ENCODE data around the gene COX7A2L. TPM values are rescaled to one million over a fixed set of nuclear protein-coding genes. Genes with fewer than 3 reads are reported as not detected.

COX7A2L gene, protein sequence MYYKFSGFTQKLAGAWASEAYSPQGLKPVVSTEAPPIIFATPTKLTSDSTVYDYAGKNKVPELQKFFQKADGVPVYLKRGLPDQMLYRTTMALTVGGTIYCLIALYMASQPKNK
- 115 TPM for polyA plus RNA-seq (2013, experiment 1 of 2)
- polyA plus RNA-seq (2013, experiment 2 of 2), result 115 TPM

GRCh38 chr2:42360890-42361727 lies at the start of gene COX7A2L:
COX7A2L (minus strand) TSS chr2:42361217; CDS start chr2:42361161, 56 bp downstream.
- H3K27me3 ChIP-seq (ENCODE audit: control insufficient read depth in 1 of 2, insufficient read depth in 1 of 2, low read length in 2 of 2), result peaks cover 0 to 19% of the 10 kb centered on the region in 2 experiments
- H3K4me1 ChIP-seq (ENCODE audit: control insufficient read depth, insufficient read depth, low read depth, low read length), result peaks cover 5% of the 10 kb centered on the region
- peak within 1 kb of the TSS; percentile 98 for H4K91ac ChIP-seq (ENCODE audit: low read length)
- peak within 1 kb of the TSS in 1 of 2 experiments; percentile 94 for H2BK12ac ChIP-seq (ENCODE audit: low read length in 2 of 2)
- H2BK120ac ChIP-seq (ENCODE audit: low read depth, low read length), result peak within 1 kb of the TSS; percentile 6
- peak within 1 kb of the TSS; percentile 100 for H3K27ac ChIP-seq (ENCODE audit: low read length, poor library complexity, severe bottlenecking)
- H2AFZ ChIP-seq (ENCODE audit: low read depth, low read length), result peak within 1 kb of the TSS; percentile 93
- DNase-seq, result peak; percentile 98
- peak within 1 kb of the TSS; percentile 95 to 99 for H3K4ac ChIP-seq (ENCODE audit: low read depth in 1 of 2, low read length in 2 of 2)
- under 1% methylated on average over 58 of the region's 61 CpGs for WGBS
- peak within 1 kb of the TSS; percentile 55 for H2AK5ac ChIP-seq (ENCODE audit: low read length, severe bottlenecking)
- peak within 1 kb of the TSS; percentile 88 for H2BK15ac ChIP-seq (ENCODE audit: low read depth, poor library complexity, severe bottlenecking)
- H3K9me3 ChIP-seq (ENCODE audit: control insufficient read depth, low read length), result no peaks in the 10 kb centered on the region
- H3K36me3 ChIP-seq (ENCODE audit: control insufficient read depth in 1 of 2, insufficient read depth in 2 of 2, low read depth in 1 of 2, low read length in 2 of 2), result peaks cover 0 to 4% of the 10 kb centered on the region in 2 experiments
- peak within 1 kb of the TSS in 1 of 2 experiments; percentile 100 for H3K14ac ChIP-seq (ENCODE audit: low read length in 2 of 2)
- H3K4me3 ChIP-seq (ENCODE audit: insufficient read depth in 1 of 2, low read depth in 1 of 2, low read length in 2 of 2), result peak within 1 kb of the TSS; percentile 99 to 100
- H3K18ac ChIP-seq (ENCODE audit: low read depth in 1 of 2, low read length in 2 of 2), result peak within 1 kb of the TSS; percentile 99
- peak within 1 kb of the TSS; percentile 99 for H3K9ac ChIP-seq (ENCODE audit: low read length)
- peaks cover 3% of the 10 kb centered on the region for H3K79me1 ChIP-seq (replicated peaks; ENCODE audit: low read length, poor library complexity, severe bottlenecking)
- H3K23ac ChIP-seq (ENCODE audit: low read length in 2 of 2), result peak within 1 kb of the TSS in 1 of 2 experiments; percentile 100
- peak within 1 kb of the TSS; percentile 98 for H4K8ac ChIP-seq (ENCODE audit: low read length)
- peak within 1 kb of the TSS; percentile 85 for H3K4me2 ChIP-seq (ENCODE audit: low read length, poor library complexity, severe bottlenecking)
- peak within 1 kb of the TSS; percentile 99 for H2BK5ac ChIP-seq (ENCODE audit: low read depth, low read length, poor library complexity, severe bottlenecking)

- Histone ChIP-seq H3K4ac (ENCODE audit: low read depth in 1 of 2, low read length in 2 of 2) (no peak overlapping the region), H2AK5ac (ENCODE audit: low read length, severe bottlenecking) (no peak overlapping the region), H3K79me1 (replicated peaks; ENCODE audit: low read length, poor library complexity, severe bottlenecking) (no peaks in the 10 kb centered on the region), H3K23ac (ENCODE audit: low read length in 2 of 2) (no peak overlapping the region), H3K9me3 (ENCODE audit: control insufficient read depth, low read length) (peaks cover 3% of the 10 kb centered on the region), H3K18ac (ENCODE audit: low read depth in 1 of 2, low read length in 2 of 2) (no peak overlapping the region), H2BK120ac (ENCODE audit: low read depth, low read length) (no peak overlapping the region), H4K91ac (ENCODE audit: low read length) (no peak overlapping the region), H2BK15ac (ENCODE audit: low read depth, poor library complexity, severe bottlenecking) (no peak overlapping the region), H3K14ac (ENCODE audit: low read length in 2 of 2) (no peak overlapping the region), H2AFZ (ENCODE audit: low read depth, low read length) (no peak overlapping the region), H3K27ac (ENCODE audit: low read length, poor library complexity, severe bottlenecking) (no peak overlapping the region), H3K9ac (ENCODE audit: low read length) (no peak overlapping the region), H3K4me3 (ENCODE audit: insufficient read depth in 1 of 2, low read depth in 1 of 2, low read length in 2 of 2) (no peak overlapping the region), H4K8ac (ENCODE audit: low read length) (no peak overlapping the region), H3K4me2 (ENCODE audit: low read length, poor library complexity, severe bottlenecking) (no peak overlapping the region), H2BK5ac (ENCODE audit: low read depth, low read length, poor library complexity, severe bottlenecking) (no peak overlapping the region), H3K4me1 (ENCODE audit: control insufficient read depth, insufficient read depth, low read depth, low read length) (peaks cover 2% of the 10 kb centered on the region), H2BK12ac (ENCODE audit: low read length in 2 of 2) (no peak overlapping the region), H3K36me3 (ENCODE audit: control insufficient read depth in 1 of 2, insufficient read depth in 2 of 2, low read depth in 1 of 2, low read length in 2 of 2) (no peaks in the 10 kb centered on the region), H3K27me3 (ENCODE audit: control insufficient read depth in 1 of 2, insufficient read depth in 1 of 2, low read length in 2 of 2) (peaks cover 0 to 11% of the 10 kb centered on the region in 2 experiments)
- WGBS, result 95% methylated on average over 8 of the region's 8 CpGs
- DNase-seq, result no peak
Observed at GRCh38 chr2:42408009-42408408, 47.0 kb upstream of the COX7A2L start.

- Histone ChIP-seq H3K36me3 (ENCODE audit: control insufficient read depth in 1 of 2, insufficient read depth in 2 of 2, low read depth in 1 of 2, low read length in 2 of 2) (no peaks in the 10 kb centered on the region), H3K14ac (ENCODE audit: low read length in 2 of 2) (peak overlapping the region in 1 of 2 experiments; percentile 55), H2BK12ac (ENCODE audit: low read length in 2 of 2) (no peak overlapping the region), H3K4me2 (ENCODE audit: low read length, poor library complexity, severe bottlenecking) (no peak overlapping the region), H3K9ac (ENCODE audit: low read length) (no peak overlapping the region), H4K91ac (ENCODE audit: low read length) (no peak overlapping the region), H3K9me3 (ENCODE audit: control insufficient read depth, low read length) (no peaks in the 10 kb centered on the region), H2BK5ac (ENCODE audit: low read depth, low read length, poor library complexity, severe bottlenecking) (no peak overlapping the region), H2BK120ac (ENCODE audit: low read depth, low read length) (no peak overlapping the region), H2BK15ac (ENCODE audit: low read depth, poor library complexity, severe bottlenecking) (no peak overlapping the region), H3K4me1 (ENCODE audit: control insufficient read depth, insufficient read depth, low read depth, low read length) (peaks cover 2% of the 10 kb centered on the region), H3K23ac (ENCODE audit: low read length in 2 of 2) (no peak overlapping the region), H3K27me3 (ENCODE audit: control insufficient read depth in 1 of 2, insufficient read depth in 1 of 2, low read length in 2 of 2) (peaks cover 0 to 11% of the 10 kb centered on the region in 2 experiments), H4K8ac (ENCODE audit: low read length) (no peak overlapping the region), H2AFZ (ENCODE audit: low read depth, low read length) (no peak overlapping the region), H2AK5ac (ENCODE audit: low read length, severe bottlenecking) (no peak overlapping the region), H3K27ac (ENCODE audit: low read length, poor library complexity, severe bottlenecking) (no peak overlapping the region), H3K18ac (ENCODE audit: low read depth in 1 of 2, low read length in 2 of 2) (no peak overlapping the region), H3K4ac (ENCODE audit: low read depth in 1 of 2, low read length in 2 of 2) (no peak overlapping the region), H3K4me3 (ENCODE audit: insufficient read depth in 1 of 2, low read depth in 1 of 2, low read length in 2 of 2) (no peak overlapping the region), H3K79me1 (replicated peaks; ENCODE audit: low read length, poor library complexity, severe bottlenecking) (no peaks in the 10 kb centered on the region)
- no peak for DNase-seq
- 93% methylated on average over 6 of the region's 6 CpGs for WGBS
Observed at GRCh38 chr2:42407476-42407875, 46.5 kb upstream of the COX7A2L start.

GRCh38 chr2:42404676-42405075 lies 43.7 kb upstream of the COX7A2L start:
- H3K14ac ChIP-seq (ENCODE audit: low read length in 2 of 2), result no peak overlapping the region
- no peak overlapping the region for H3K4ac ChIP-seq (ENCODE audit: low read depth in 1 of 2, low read length in 2 of 2)
- no peak overlapping the region for H2AK5ac ChIP-seq (ENCODE audit: low read length, severe bottlenecking)
- H3K36me3 ChIP-seq (ENCODE audit: control insufficient read depth in 1 of 2, insufficient read depth in 2 of 2, low read depth in 1 of 2, low read length in 2 of 2), result no peaks in the 10 kb centered on the region
- no peak overlapping the region for H4K8ac ChIP-seq (ENCODE audit: low read length)
- H3K4me1 ChIP-seq (ENCODE audit: control insufficient read depth, insufficient read depth, low read depth, low read length), result peaks cover 2% of the 10 kb centered on the region
- no peak overlapping the region for H2BK15ac ChIP-seq (ENCODE audit: low read depth, poor library complexity, severe bottlenecking)
- no peak overlapping the region for H2BK120ac ChIP-seq (ENCODE audit: low read depth, low read length)
- no peak overlapping the region for H3K23ac ChIP-seq (ENCODE audit: low read length in 2 of 2)
- H3K9ac ChIP-seq (ENCODE audit: low read length), result no peak overlapping the region
- H3K4me3 ChIP-seq (ENCODE audit: insufficient read depth in 1 of 2, low read depth in 1 of 2, low read length in 2 of 2), result no peak overlapping the region
- H2BK5ac ChIP-seq (ENCODE audit: low read depth, low read length, poor library complexity, severe bottlenecking), result no peak overlapping the region
- no peak for DNase-seq
- H4K91ac ChIP-seq (ENCODE audit: low read length), result no peak overlapping the region
- H2AFZ ChIP-seq (ENCODE audit: low read depth, low read length), result no peak overlapping the region
- WGBS, result 77% methylated on average over 4 of the region's 4 CpGs
- H3K27me3 ChIP-seq (ENCODE audit: control insufficient read depth in 1 of 2, insufficient read depth in 1 of 2, low read length in 2 of 2), result peaks cover 7 to 16% of the 10 kb centered on the region in 2 experiments
- no peak overlapping the region for H3K4me2 ChIP-seq (ENCODE audit: low read length, poor library complexity, severe bottlenecking)
- no peak overlapping the region for H3K18ac ChIP-seq (ENCODE audit: low read depth in 1 of 2, low read length in 2 of 2)
- no peak overlapping the region for H3K27ac ChIP-seq (ENCODE audit: low read length, poor library complexity, severe bottlenecking)
- no peaks in the 10 kb centered on the region for H3K79me1 ChIP-seq (replicated peaks; ENCODE audit: low read length, poor library complexity, severe bottlenecking)
- no peak overlapping the region for H2BK12ac ChIP-seq (ENCODE audit: low read length in 2 of 2)
- no peaks in the 10 kb centered on the region for H3K9me3 ChIP-seq (ENCODE audit: control insufficient read depth, low read length)
